Natural killer cell treated with Interleukin-12 subunit alpha and Interleukin-12 subunit beta and Interleukin-15 and Interleukin-18, amount 100 ng/mL, for 72 hours (primary cell): ENCODE measurements around the gene CERS5. TPM values are rescaled to one million over a fixed set of nuclear protein-coding genes. Genes with fewer than 3 reads are reported as not detected.

ENCODE experiments used
- ATAC-seq, 2 donors: fragments of 150-1000 bp; cut with Tn5 transposase in 1 of 2; sonication (Bioruptor Pico), chemical (Tn5 transposase) in 1 of 2; 2 replicates each; pipeline ENCODE4 v1.10.0; 2021
- DNase-seq: peaks from one replicate; pipeline ENCODE4 v3.0.0; 2022; ENCODE audit warnings: low spot score
- H3K27ac Mint-ChIP-seq, 2 donors: 1 replicate in 1 of 2; 2 replicates in 1 of 2; pipeline ENCODE4 v1.8.0; 2022; ENCODE audit warnings: mixed read lengths in 2 of 2, mild to moderate bottlenecking in 1 of 2, moderate library complexity in 1 of 2
- H3K27me3 Mint-ChIP-seq, 2 donors: 1 replicate in 1 of 2; 2 replicates in 1 of 2; pipeline ENCODE4 v1.8.0; 2022; ENCODE audit warnings: mixed read lengths in 2 of 2
- H3K36me3 Mint-ChIP-seq: one replicate; pipeline ENCODE4 v1.8.0; 2022; ENCODE audit warnings: mixed read lengths
- H3K4me1 Mint-ChIP-seq, 2 donors: 1 replicate in 1 of 2; 2 replicates in 1 of 2; pipeline ENCODE4 v1.8.0; 2022; ENCODE audit warnings: low read depth in 2 of 2, mixed read lengths in 2 of 2, mild to moderate bottlenecking in 1 of 2
- H3K4me3 Mint-ChIP-seq: one replicate; pipeline ENCODE4 v1.8.0; 2022; ENCODE audit warnings: mixed read lengths
- H3K9me3 Mint-ChIP-seq: 2 replicates; pipeline ENCODE4 v1.8.0; 2022; ENCODE audit warnings: mixed read lengths
- total RNA-seq, 2 donors: library from RNA; stranded (reverse); gene quantifications; one replicate each; pipeline ENCODE4 v1.2.3, GENCODE V29; 2022

The CERS5 gene
- total RNA-seq, 2 donors from 2014 or later: 72.1 to 115 TPM

- no peak overlapping the region for H3K27ac Mint-ChIP-seq
- H3K27me3 Mint-ChIP-seq: no peaks in the 10 kb centered on the region
- DNase-seq (no peak), ATAC-seq (no peak)
- no peaks in the 10 kb centered on the region for H3K4me1 Mint-ChIP-seq
- no peak overlapping the region for H3K4me3 Mint-ChIP-seq
- H3K9me3 Mint-ChIP-seq: no peaks in the 10 kb centered on the region
- H3K36me3 Mint-ChIP-seq: peaks cover 4% of the 10 kb centered on the region
Observed at GRCh38 chr12:50142993-50143392, 24.2 kb downstream of the CERS5 start.

GRCh38 chr12:50132505-50133135, 34.5 kb downstream of the CERS5 start:
- DNase-seq: no peak
- Mint-ChIP-seq H3K36me3 (peaks cover 24% of the 10 kb centered on the region), H3K9me3 (no peaks in the 10 kb centered on the region), H3K27me3 (no peaks in the 10 kb centered on the region), H3K4me1 (peaks cover 9 to 22% of the 10 kb centered on the region in 2 donors), H3K27ac (peak overlapping the region in 1 of 2 donors; percentile 32), H3K4me3 (no peak overlapping the region)
- ATAC-seq: no peak

- Mint-ChIP-seq H3K27me3 (no peaks in the 10 kb centered on the region), H3K9me3 (no peaks in the 10 kb centered on the region), H3K4me3 (no peak overlapping the region), H3K4me1 (peaks cover 18 to 22% of the 10 kb centered on the region in 2 donors), H3K36me3 (peaks cover 12% of the 10 kb centered on the region), H3K27ac (no peak overlapping the region)
- ATAC-seq: no peak
- DNase-seq: no peak
Observed at GRCh38 chr12:50129290-50129689, 37.9 kb downstream of the CERS5 start.

GRCh38 chr12:50127546-50127945, 39.6 kb downstream of the CERS5 start:
- Mint-ChIP-seq H3K9me3 (no peaks in the 10 kb centered on the region), H3K27me3 (no peaks in the 10 kb centered on the region), H3K36me3 (peaks cover 12% of the 10 kb centered on the region), H3K4me3 (no peak overlapping the region), H3K4me1 (peaks cover 18 to 20% of the 10 kb centered on the region in 2 donors), H3K27ac (peak overlapping the region; percentile 32 to 47)
- ATAC-seq (no peak), DNase-seq (no peak)

- peaks cover 15% of the 10 kb centered on the region for H3K36me3 Mint-ChIP-seq
- H3K27ac Mint-ChIP-seq: no peak overlapping the region
- H3K9me3 Mint-ChIP-seq: no peaks in the 10 kb centered on the region
- DNase-seq: no peak
- peaks cover 13 to 16% of the 10 kb centered on the region in 2 donors for H3K4me1 Mint-ChIP-seq
- H3K4me3 Mint-ChIP-seq: no peak overlapping the region
- no peak for ATAC-seq
- H3K27me3 Mint-ChIP-seq: no peaks in the 10 kb centered on the region
Observed at GRCh38 chr12:50123203-50123602, 44.0 kb downstream of the CERS5 start.

GRCh38 chr12:50121641-50122040, 45.5 kb downstream of the CERS5 start:
- Mint-ChIP-seq H3K9me3 (no peaks in the 10 kb centered on the region), H3K4me1 (peaks cover 13 to 19% of the 10 kb centered on the region in 2 donors)

GRCh38 chr12:50120953-50121352, 46.2 kb downstream of the CERS5 start:
- Mint-ChIP-seq H3K9me3 (no peaks in the 10 kb centered on the region), H3K4me1 (peaks cover 13 to 19% of the 10 kb centered on the region in 2 donors), H3K36me3 (peaks cover 16% of the 10 kb centered on the region), H3K4me3 (no peak overlapping the region), H3K27me3 (no peaks in the 10 kb centered on the region), H3K27ac (no peak overlapping the region)
- DNase-seq (no peak), ATAC-seq (no peak)

More at GRCh38 chr12:50121641-50122040, 45.5 kb downstream of the CERS5 start:
- DNase-seq (no peak), ATAC-seq (no peak)
- Mint-ChIP-seq H3K4me3 (no peak overlapping the region), H3K27me3 (no peaks in the 10 kb centered on the region), H3K27ac (peak overlapping the region in 1 of 2 donors; percentile 1), H3K36me3 (peaks cover 15% of the 10 kb centered on the region)

- ATAC-seq: no peak
- H3K27ac Mint-ChIP-seq: no peak overlapping the region
- peaks cover 20% of the 10 kb centered on the region for H3K36me3 Mint-ChIP-seq
- H3K4me1 Mint-ChIP-seq: peaks cover 13 to 19% of the 10 kb centered on the region in 2 donors
- no peaks in the 10 kb centered on the region for H3K9me3 Mint-ChIP-seq
- no peaks in the 10 kb centered on the region for H3K27me3 Mint-ChIP-seq
- H3K4me3 Mint-ChIP-seq: no peak overlapping the region
- no peak for DNase-seq
Observed at GRCh38 chr12:50120521-50120920, 46.6 kb downstream of the CERS5 start.

- H3K9me3 Mint-ChIP-seq: no peaks in the 10 kb centered on the region
- no peaks in the 10 kb centered on the region for H3K27me3 Mint-ChIP-seq
- ATAC-seq (no peak), DNase-seq (no peak)
- no peak overlapping the region for H3K27ac Mint-ChIP-seq
- no peak overlapping the region for H3K4me3 Mint-ChIP-seq
- peaks cover 21% of the 10 kb centered on the region for H3K36me3 Mint-ChIP-seq
- H3K4me1 Mint-ChIP-seq: peaks cover 10 to 21% of the 10 kb centered on the region in 2 donors
Observed at GRCh38 chr12:50119387-50119786, 47.8 kb downstream of the CERS5 start.

- Mint-ChIP-seq H3K4me3 (no peak overlapping the region), H3K4me1 (peaks cover 12 to 17% of the 10 kb centered on the region in 2 donors), H3K27ac (no peak overlapping the region), H3K27me3 (no peaks in the 10 kb centered on the region), H3K36me3 (peaks cover 17% of the 10 kb centered on the region), H3K9me3 (no peaks in the 10 kb centered on the region)
- ATAC-seq: no peak
- DNase-seq: no peak
Observed at GRCh38 chr12:50117057-50117622, 50.0 kb downstream of the CERS5 start.

GRCh38 chr12:50112456-50113218, 54.5 kb downstream of the CERS5 start:
- DNase-seq (no peak), ATAC-seq (no peak)
- H3K4me3 Mint-ChIP-seq: peak overlapping the region; percentile 98
- H3K27me3 Mint-ChIP-seq: no peaks in the 10 kb centered on the region
- peaks cover 18 to 23% of the 10 kb centered on the region in 2 donors for H3K4me1 Mint-ChIP-seq
- peaks cover 5% of the 10 kb centered on the region for H3K36me3 Mint-ChIP-seq
- H3K27ac Mint-ChIP-seq: peak overlapping the region; percentile 89 to 92
- no peaks in the 10 kb centered on the region for H3K9me3 Mint-ChIP-seq

- peak within 1 kb of the TSS; percentile 89 to 92 for H3K27ac Mint-ChIP-seq
- H3K27me3 Mint-ChIP-seq: no peaks in the 10 kb centered on the region
- ATAC-seq (peak; percentile 93 to 94), DNase-seq (peak; percentile 98)
- H3K4me1 Mint-ChIP-seq: peaks cover 18 to 20% of the 10 kb centered on the region in 2 donors
- H3K9me3 Mint-ChIP-seq: no peaks in the 10 kb centered on the region
- H3K4me3 Mint-ChIP-seq: peak within 1 kb of the TSS; percentile 98
- peaks cover 5% of the 10 kb centered on the region for H3K36me3 Mint-ChIP-seq
Observed at GRCh38 chr12:50111693-50112455, 55.3 kb downstream of the CERS5 start, which contains the start of gene COX14. Gene COX14, plus strand, starts transcription at chr12:50112236. Its CDS starts 7,808 bp downstream, at chr12:50120044.

- H3K27me3 Mint-ChIP-seq: no peaks in the 10 kb centered on the region
- H3K4me3 Mint-ChIP-seq: peak overlapping the region; percentile 98
- no peak for DNase-seq
- H3K36me3 Mint-ChIP-seq: peaks cover 5% of the 10 kb centered on the region
- H3K27ac Mint-ChIP-seq: peak overlapping the region; percentile 89 to 92
- no peaks in the 10 kb centered on the region for H3K9me3 Mint-ChIP-seq
- ATAC-seq: no peak
- H3K4me1 Mint-ChIP-seq: peaks cover 18 to 20% of the 10 kb centered on the region in 2 donors
Observed at GRCh38 chr12:50111395-50111692, 55.8 kb downstream of the CERS5 start.
